ENCODE measurements around the gene PRX.

Gene PRX

DNA sequence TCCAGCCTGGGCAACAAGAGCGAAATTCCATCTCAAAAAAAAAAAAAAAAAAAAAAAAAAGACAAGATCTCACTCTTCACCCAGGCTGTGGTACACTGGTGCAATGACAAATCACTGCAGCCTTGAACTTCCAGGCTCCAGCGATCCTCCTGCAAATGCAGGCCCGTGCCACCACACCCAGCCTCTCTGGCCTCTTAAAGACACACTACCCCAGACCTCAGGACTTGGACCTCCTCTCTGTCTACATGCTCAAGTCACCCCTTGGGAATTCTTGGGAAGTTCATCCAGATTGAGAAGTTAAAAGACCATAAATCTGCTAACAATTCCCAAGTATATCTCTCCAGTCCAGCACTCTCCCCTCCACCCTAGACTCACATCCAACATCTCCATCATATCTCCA lies 12.6 kb downstream of the PRX start:
- H3K27ac Mint-ChIP-seq, result no peak overlapping the region
- no peak for DNase-seq
- H3K4me3 Mint-ChIP-seq, result no peak overlapping the region
- H3K36me3 Mint-ChIP-seq (ENCODE audit: low read depth), result no peaks in the 10 kb centered on the region
- H3K27me3 Mint-ChIP-seq (ENCODE audit: low read depth, poor library complexity), result peaks cover 9% of the 10 kb centered on the region
- no peaks in the 10 kb centered on the region for H3K9me3 Mint-ChIP-seq
- TF ChIP-seq, protein P1, sequence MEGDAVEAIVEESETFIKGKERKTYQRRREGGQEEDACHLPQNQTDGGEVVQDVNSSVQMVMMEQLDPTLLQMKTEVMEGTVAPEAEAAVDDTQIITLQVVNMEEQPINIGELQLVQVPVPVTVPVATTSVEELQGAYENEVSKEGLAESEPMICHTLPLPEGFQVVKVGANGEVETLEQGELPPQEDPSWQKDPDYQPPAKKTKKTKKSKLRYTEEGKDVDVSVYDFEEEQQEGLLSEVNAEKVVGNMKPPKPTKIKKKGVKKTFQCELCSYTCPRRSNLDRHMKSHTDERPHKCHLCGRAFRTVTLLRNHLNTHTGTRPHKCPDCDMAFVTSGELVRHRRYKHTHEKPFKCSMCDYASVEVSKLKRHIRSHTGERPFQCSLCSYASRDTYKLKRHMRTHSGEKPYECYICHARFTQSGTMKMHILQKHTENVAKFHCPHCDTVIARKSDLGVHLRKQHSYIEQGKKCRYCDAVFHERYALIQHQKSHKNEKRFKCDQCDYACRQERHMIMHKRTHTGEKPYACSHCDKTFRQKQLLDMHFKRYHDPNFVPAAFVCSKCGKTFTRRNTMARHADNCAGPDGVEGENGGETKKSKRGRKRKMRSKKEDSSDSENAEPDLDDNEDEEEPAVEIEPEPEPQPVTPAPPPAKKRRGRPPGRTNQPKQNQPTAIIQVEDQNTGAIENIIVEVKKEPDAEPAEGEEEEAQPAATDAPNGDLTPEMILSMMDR (IDR thresholded peaks at IDR 0.05), result no peak
- peaks cover 39% of the 10 kb centered on the region for H3K4me1 Mint-ChIP-seq

DNA sequence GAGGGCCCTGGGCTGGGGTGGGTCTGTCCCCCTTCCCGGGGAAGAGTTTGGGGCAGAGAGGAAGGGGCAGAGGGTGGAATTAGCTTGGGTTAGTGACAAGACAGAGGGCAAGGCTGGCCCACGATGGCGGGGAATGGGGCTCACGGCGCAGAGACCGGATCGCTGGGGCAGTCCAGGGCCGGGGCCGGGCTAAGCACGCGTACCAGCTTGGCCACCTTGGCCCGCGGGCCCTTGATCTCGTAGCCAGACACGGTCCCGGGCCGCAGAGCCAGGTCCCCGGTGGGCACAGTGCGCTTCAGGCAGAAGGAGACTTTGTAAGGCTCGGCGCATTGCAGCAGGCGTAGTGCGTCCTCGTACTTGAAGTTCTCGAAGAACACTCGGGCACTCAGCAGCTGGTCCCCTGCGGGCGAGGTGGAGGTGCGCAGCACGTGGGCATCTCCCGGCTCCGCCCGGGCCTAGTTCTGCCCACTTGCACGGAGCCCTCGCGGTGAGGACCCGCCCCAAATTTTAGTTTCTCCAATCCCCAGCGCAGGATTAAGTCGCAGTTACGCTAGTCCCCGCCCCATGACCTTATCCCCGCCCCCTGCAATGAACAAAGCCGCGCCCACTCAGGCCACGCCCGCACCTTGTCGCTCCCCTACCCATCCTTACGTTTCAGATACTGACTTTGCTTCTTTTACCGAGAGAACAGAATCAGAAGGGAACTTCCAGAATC lies 14.6 kb downstream of the PRX start:
- Mint-ChIP-seq H3K4me3 (peak overlapping the region; percentile 15), H3K27ac (no peak overlapping the region), H3K9me3 (no peaks in the 10 kb centered on the region), H3K27me3 (ENCODE audit: low read depth, poor library complexity) (peaks cover 15% of the 10 kb centered on the region), H3K36me3 (ENCODE audit: low read depth) (no peaks in the 10 kb centered on the region), H3K4me1 (peaks cover 30% of the 10 kb centered on the region)
- TF ChIP-seq, protein P1 (IDR thresholded peaks at IDR 0.05), result no peak
- peak; percentile 56 for DNase-seq

DNA sequence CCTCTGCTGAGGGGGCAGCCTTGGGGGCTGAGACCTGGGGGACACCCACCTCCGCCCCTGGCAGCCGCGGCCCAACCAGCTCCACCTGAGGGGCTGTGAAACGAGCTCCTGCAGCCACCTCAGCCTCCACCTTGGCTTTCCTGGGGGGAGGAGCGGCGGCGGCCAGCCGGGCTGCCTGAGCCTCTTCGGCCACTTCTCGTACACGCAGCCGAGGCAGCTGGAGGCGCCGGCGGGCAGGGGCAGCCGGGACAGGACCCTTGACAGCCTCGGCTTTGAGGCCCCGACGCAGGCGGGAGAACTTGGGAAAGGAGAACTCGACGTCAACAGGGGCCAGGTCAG lies 15.6 kb downstream of the PRX start:
- DNase-seq, result no peak
- H3K27me3 Mint-ChIP-seq (ENCODE audit: low read depth, poor library complexity), result peaks cover 15% of the 10 kb centered on the region
- no peak overlapping the region for H3K27ac Mint-ChIP-seq
- H3K36me3 Mint-ChIP-seq (ENCODE audit: low read depth), result no peaks in the 10 kb centered on the region
- TF ChIP-seq, protein P1 (IDR thresholded peaks at IDR 0.05), result no peak
- no peaks in the 10 kb centered on the region for H3K9me3 Mint-ChIP-seq
- peaks cover 29% of the 10 kb centered on the region for H3K4me1 Mint-ChIP-seq
- no peak overlapping the region for H3K4me3 Mint-ChIP-seq

DNA sequence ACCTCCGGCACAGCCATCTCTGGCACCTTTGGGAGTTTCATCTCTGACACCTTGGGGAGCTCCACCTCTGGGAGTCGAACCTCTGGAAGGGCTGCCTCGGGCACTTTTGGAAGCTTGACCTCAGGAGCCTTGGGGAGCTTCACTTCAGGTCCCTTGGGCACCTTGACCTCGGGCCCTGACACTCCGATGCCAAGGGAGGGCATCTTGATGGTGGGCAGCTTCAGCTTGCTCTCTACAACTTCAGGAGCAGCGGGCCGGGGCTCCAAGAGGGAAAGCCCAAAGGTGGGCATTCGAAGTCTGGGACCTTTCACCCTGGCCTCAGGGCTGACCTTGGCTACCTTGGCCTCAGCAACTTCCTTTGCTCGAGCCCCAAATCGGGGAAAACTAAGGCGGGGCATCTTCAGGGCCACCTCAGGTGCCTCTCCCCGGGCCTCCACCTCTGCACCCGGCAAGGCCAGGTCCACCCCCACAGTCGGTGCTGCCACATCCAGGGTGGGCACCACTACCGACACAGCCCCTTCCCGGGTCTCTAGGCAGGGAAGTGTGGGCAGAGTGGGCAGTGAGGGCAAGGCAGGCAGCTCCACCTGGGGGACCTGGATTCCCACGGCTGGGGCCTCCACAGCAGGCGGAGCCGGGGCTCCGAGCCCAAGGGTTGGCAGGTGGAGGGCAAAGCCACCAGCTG lies 16.2 kb downstream of the PRX start:
- no peaks in the 10 kb centered on the region for H3K36me3 Mint-ChIP-seq (ENCODE audit: low read depth)
- H3K4me3 Mint-ChIP-seq, result no peak overlapping the region
- no peaks in the 10 kb centered on the region for H3K9me3 Mint-ChIP-seq
- TF ChIP-seq, protein P1 (IDR thresholded peaks at IDR 0.05), result no peak
- H3K27me3 Mint-ChIP-seq (ENCODE audit: low read depth, poor library complexity), result peaks cover 15% of the 10 kb centered on the region
- peaks cover 34% of the 10 kb centered on the region for H3K4me1 Mint-ChIP-seq
- H3K27ac Mint-ChIP-seq, result no peak overlapping the region
- DNase-seq, result no peak

DNA sequence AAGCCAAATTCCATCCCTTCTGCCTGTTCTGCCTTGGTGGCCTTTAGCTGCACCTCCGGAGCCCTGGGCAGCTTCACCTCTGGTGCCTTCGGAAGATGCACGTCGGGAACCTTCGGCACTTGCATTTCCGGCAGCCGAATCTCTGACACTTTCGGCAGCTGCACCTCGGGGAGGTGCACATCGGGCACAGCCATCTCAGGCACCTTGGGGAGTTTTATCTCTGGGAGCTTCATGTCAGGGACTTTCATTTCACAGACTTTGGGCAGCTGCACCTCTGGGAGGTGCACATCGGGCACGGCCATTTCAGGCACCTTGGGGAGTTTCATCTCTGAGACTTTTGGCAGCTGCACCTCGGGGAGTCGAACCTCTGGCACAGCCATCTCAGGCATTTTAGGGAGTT lies 17.2 kb downstream of the PRX start:
- Mint-ChIP-seq H3K4me3 (no peak overlapping the region), H3K36me3 (ENCODE audit: low read depth) (no peaks in the 10 kb centered on the region)

More for the DNA sequence above, 17.2 kb downstream of the PRX start:
- Mint-ChIP-seq H3K4me1 (peaks cover 27% of the 10 kb centered on the region), H3K27me3 (ENCODE audit: low read depth, poor library complexity) (peaks cover 15% of the 10 kb centered on the region), H3K9me3 (no peaks in the 10 kb centered on the region), H3K27ac (no peak overlapping the region)
- TF ChIP-seq, protein P1 (IDR thresholded peaks at IDR 0.05), result no peak
- no peak for DNase-seq

Measured in nephron progenitor cell (in vitro differentiated cells).